Globus pallidus (tissue), 1 donor: Measurements from ENCODE around the gene BBOX1.
"Not testable (repeated sequence)": the region's sequence is repeated elsewhere in the genome, so short reads cannot be mapped to it uniquely, and the experiment has no call there.

ENCODE experiments used
- DNase-seq: peaks from one replicate; pipeline ENCODE4 v3.0.0-alpha.2; 2015; ENCODE audit warnings: low spot score

BBOX1 gene

GRCh38 chr11:27124514-27125264 is 84.1 kb downstream of the BBOX1 start:
- no peak for DNase-seq

- no peak for DNase-seq
These were observed 89.1 kb downstream of the BBOX1 start for GRCh38 chr11:27129686-27130085.

- DNase-seq: no peak
These were observed 90.2 kb downstream of the BBOX1 start for GRCh38 chr11:27130806-27131205.

GRCh38 chr11:27135924-27136329 is 95.3 kb downstream of the BBOX1 start:
- not testable (repeated sequence) for DNase-seq

- DNase-seq: no peak
These were observed 98.1 kb downstream of the BBOX1 start for GRCh38 chr11:27138716-27139115.

- no peak for DNase-seq
These were observed 99.2 kb downstream of the BBOX1 start for GRCh38 chr11:27139742-27140367.

- no peak for DNase-seq
These were observed 101.0 kb downstream of the BBOX1 start for GRCh38 chr11:27141576-27141975.

GRCh38 chr11:27147916-27148315 is 107.3 kb downstream of the BBOX1 start:
- DNase-seq: no peak

- DNase-seq: no peak
These were observed 107.9 kb downstream of the BBOX1 start for GRCh38 chr11:27148506-27148905.

GRCh38 chr11:27150098-27150497 is 109.5 kb downstream of the BBOX1 start:
- no peak for DNase-seq

GRCh38 chr11:27153136-27153535 is 112.5 kb downstream of the BBOX1 start:
- DNase-seq: no peak

- peak; percentile 61 for DNase-seq
These were observed 118.1 kb downstream of the BBOX1 start for GRCh38 chr11:27158456-27159334.

GRCh38 chr11:27159335-27159679 is 118.7 kb downstream of the BBOX1 start:
- no peak for DNase-seq

GRCh38 chr11:27161071-27161470 is 120.5 kb downstream of the BBOX1 start:
- no peak for DNase-seq

- no peak for DNase-seq
These were observed 121.6 kb downstream of the BBOX1 start for GRCh38 chr11:27162237-27162636.

- no peak for DNase-seq
These were observed 125.5 kb downstream of the BBOX1 start for GRCh38 chr11:27166130-27166529.

GRCh38 chr11:27171376-27171958 is 130.9 kb downstream of the BBOX1 start:
- no peak for DNase-seq

GRCh38 chr11:27173545-27173944 is 132.9 kb downstream of the BBOX1 start:
- DNase-seq: no peak

- DNase-seq: no peak
These were observed 133.4 kb downstream of the BBOX1 start for GRCh38 chr11:27174021-27174420.

GRCh38 chr11:27174672-27175210 is 134.1 kb downstream of the BBOX1 start:
- no peak for DNase-seq

- not testable (repeated sequence) for DNase-seq
These were observed 134.9 kb downstream of the BBOX1 start for GRCh38 chr11:27175562-27175961.
